Immature natural killer cell (primary cell): Measurements from ENCODE around the gene LTBP2. TPM values are rescaled to one million over a fixed set of nuclear protein-coding genes. Genes with fewer than 3 reads are reported as not detected.
A peak's percentile ranks its signal among the peaks of the same experiment; 100 is the strongest.

Source experiments
- DNase-seq, 3 donors: peaks; one replicate each; pipeline ENCODE4 v3.0.0; 2022; ENCODE audit warnings: mixed read lengths in 1 of 3
- H3K27ac Mint-ChIP-seq, 6 donors: one replicate each; pipeline ENCODE4 v1.8.0; 2020; ENCODE audit warnings: mixed read lengths in 6 of 6, mild to moderate bottlenecking in 5 of 6, inconsistent platforms in 4 of 6, moderate library complexity in 3 of 6
- H3K27me3 Mint-ChIP-seq, 3 donors: one replicate each; pipeline ENCODE4 v1.8.0; 2020 to 2021; ENCODE audit warnings: low read depth in 3 of 3, mild to moderate bottlenecking in 3 of 3, mixed read lengths in 3 of 3, moderate library complexity in 3 of 3, inconsistent platforms in 1 of 3
- H3K36me3 Mint-ChIP-seq, 3 donors: one replicate each; pipeline ENCODE4 v1.8.0; 2020; ENCODE audit warnings: mixed read lengths in 3 of 3, inconsistent platforms in 2 of 3, mild to moderate bottlenecking in 2 of 3
- H3K4me1 Mint-ChIP-seq, 2 donors: one replicate each; pipeline ENCODE4 v1.8.0; 2020; ENCODE audit warnings: inconsistent platforms in 2 of 2, mild to moderate bottlenecking in 2 of 2, mixed read lengths in 2 of 2, moderate library complexity in 1 of 2
- H3K4me3 Mint-ChIP-seq, 5 donors: one replicate each; pipeline ENCODE4 v1.8.0; 2020; ENCODE audit warnings: mild to moderate bottlenecking in 5 of 5, mixed read lengths in 5 of 5, inconsistent platforms in 3 of 5, moderate library complexity in 3 of 5
- H3K9me3 Mint-ChIP-seq, 6 donors: one replicate each; pipeline ENCODE4 v1.8.0; 2020; ENCODE audit warnings: mild to moderate bottlenecking in 6 of 6, mixed read lengths in 6 of 6, inconsistent platforms in 4 of 6, moderate library complexity in 3 of 6
- polyA plus RNA-seq, 3 donors: library from polyadenylated mRNA; unstranded; fragments of 300-500 nt; fragmentation: Illumina TruSeq; gene quantifications; one replicate each; pipeline ENCODE4 v1.2.3, GENCODE V29; 2021

The LTBP2 gene
- polyA plus RNA-seq, 3 donors from 2014 or later, result 0.29 to 0.66 (median 0.30) TPM

DNA sequence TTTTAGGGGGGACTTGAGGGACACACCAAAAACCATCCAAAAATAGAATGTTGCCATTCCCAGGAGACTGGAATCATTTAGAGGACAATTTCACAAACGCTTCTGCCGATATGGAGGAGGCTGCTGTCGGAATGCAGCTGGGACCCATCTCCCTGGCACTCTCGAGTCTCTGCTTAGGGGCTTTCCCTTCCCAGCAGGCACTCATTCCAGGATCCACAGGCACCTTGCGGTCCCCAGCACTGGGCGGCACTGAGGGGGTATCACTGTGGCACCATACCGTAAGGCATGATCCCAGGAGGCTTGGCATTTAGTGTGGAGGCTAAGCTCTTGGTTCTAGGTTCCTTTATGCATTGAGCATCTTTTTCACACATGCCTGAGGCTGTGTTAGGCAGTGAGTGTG lies 36.6 kb upstream of the LTBP2 start:
- Mint-ChIP-seq H3K4me1 (peaks cover 38 to 39% of the 10 kb centered on the region in 2 donors), H3K27me3 (peaks cover 0 to 2% (median 1%) of the 10 kb centered on the region in 3 donors), H3K4me3 (no peak overlapping the region), H3K36me3 (peaks cover 0 to 3% (median 0%) of the 10 kb centered on the region in 3 donors), H3K27ac (peak overlapping the region in 1 of 6 donors; percentile 53), H3K9me3 (no peaks in the 10 kb centered on the region)
- no peak for DNase-seq

DNA sequence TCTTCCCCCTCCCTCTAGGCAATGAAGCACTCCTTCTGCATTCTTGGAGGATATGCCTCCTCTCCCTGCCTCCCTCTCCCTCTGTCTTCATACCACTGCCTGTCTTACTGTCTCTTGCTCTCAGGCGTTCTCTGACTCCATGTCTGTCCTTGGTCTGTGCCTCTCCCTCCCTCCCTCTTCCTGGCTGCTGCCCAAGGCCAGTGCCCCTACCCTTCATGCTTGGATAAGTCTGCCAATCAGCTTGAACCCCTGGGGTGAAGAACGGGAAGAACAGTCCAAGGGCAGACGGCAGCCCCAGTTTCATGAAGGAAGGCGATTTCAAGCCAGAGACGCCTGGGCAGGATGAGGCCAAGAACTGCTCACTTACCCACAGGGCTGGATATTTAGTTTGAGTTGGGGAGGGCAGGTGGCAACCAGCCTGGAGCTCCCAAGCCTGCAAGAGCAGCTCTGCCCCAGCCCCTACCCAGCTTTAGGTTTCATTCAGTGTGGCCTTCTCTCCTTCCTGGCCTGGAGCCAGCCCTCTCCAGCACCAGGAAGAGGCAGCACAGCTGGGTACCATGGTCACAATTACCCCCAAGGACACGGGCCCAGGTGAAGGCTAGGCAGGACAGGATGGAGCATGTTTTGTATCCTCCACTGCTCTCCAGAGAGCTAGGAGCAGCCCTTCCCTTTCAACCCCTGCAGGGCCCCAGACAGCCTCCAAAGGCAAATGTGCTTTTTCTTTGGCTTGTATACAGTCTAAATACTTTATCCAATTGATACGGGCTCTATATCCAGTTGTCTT lies 35.8 kb upstream of the LTBP2 start:
- peaks cover 31 to 34% of the 10 kb centered on the region in 2 donors for H3K4me1 Mint-ChIP-seq
- peaks cover 0 to 3% (median 0%) of the 10 kb centered on the region in 3 donors for H3K36me3 Mint-ChIP-seq
- H3K9me3 Mint-ChIP-seq, result no peaks in the 10 kb centered on the region
- DNase-seq, result no peak
- H3K4me3 Mint-ChIP-seq, result no peak overlapping the region
- peaks cover 0 to 5% (median 2%) of the 10 kb centered on the region in 3 donors for H3K27me3 Mint-ChIP-seq
- peak overlapping the region in 1 of 6 donors; percentile 45 for H3K27ac Mint-ChIP-seq

DNA sequence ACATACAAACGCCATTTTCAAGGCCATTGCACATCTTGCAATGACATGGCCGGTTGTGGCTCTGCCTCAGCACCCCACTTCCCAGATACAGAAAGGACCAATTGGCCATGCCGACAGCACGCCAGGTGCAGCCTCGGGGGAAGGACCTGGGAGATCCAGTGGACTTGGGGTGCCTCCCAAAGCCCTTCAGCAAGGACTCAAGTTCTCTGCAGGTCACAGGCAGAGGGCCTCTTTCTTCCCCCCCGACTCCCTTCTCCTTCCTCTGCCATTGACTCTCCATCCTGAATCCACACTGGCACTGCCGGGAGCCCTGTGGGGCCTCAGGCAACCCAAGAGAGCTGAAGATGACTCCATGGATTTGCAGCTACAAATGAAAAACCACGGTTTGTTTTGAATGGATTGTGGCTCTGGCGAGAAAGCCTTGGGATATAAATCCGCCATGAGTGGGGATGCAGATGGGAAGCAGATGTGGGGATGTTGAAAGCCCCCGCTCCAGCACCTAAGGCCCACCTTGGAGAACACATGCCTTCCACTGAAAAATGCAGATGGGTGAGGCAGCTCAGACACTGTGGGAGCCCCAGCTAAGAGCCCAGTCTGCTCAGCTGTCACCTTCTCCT lies 35.1 kb upstream of the LTBP2 start:
- H3K27me3 Mint-ChIP-seq, result peaks cover 0 to 5% (median 2%) of the 10 kb centered on the region in 3 donors
- H3K36me3 Mint-ChIP-seq, result peaks cover 0 to 3% (median 0%) of the 10 kb centered on the region in 3 donors
- H3K9me3 Mint-ChIP-seq, result no peaks in the 10 kb centered on the region
- peak overlapping the region in 1 of 6 donors; percentile 45 for H3K27ac Mint-ChIP-seq
- H3K4me1 Mint-ChIP-seq, result peaks cover 29% of the 10 kb centered on the region in 2 donors
- no peak for DNase-seq
- H3K4me3 Mint-ChIP-seq, result no peak overlapping the region

DNA sequence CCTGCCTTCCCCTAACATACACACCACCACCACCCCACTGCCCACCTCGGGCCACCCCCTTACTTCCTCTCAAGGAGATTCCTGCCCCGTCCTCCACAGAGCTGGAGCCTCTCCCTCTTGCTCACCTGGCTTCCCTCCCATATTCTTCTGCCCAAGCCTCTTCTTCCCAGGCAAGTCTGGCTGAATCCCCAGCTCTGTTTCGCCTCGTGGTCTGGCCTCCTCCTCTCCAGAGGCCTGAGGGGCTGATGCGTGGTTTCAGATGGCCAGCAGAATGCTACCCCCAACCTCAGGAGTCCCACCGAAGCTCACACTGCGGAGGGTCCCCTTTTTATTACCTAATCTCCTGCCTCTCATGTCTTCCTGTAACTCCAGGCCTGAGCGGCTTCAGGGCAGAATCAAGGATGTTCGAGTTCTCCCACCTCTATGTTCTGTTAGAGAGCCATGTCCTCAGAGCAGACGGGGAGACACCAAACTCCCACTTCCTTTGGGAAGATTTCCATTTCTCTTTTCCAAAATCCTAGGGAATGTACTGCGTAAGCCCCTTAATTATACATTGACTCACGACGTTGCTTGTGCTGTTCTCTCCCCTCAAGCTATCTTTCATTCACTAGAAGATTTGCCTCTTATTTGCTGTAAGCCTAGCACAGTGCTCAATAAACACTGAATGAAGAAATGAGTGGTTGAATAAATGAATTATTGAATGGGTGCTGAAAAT lies 33.9 kb upstream of the LTBP2 start:
- H3K4me3 Mint-ChIP-seq, result no peak overlapping the region
- H3K4me1 Mint-ChIP-seq, result peaks cover 16 to 19% of the 10 kb centered on the region in 2 donors
- peak overlapping the region in 1 of 6 donors; percentile 71 for H3K27ac Mint-ChIP-seq
- no peaks in the 10 kb centered on the region for H3K9me3 Mint-ChIP-seq
- H3K27me3 Mint-ChIP-seq, result peaks cover 0 to 5% (median 2%) of the 10 kb centered on the region in 3 donors
- H3K36me3 Mint-ChIP-seq, result no peaks in the 10 kb centered on the region
- DNase-seq, result no peak

DNA sequence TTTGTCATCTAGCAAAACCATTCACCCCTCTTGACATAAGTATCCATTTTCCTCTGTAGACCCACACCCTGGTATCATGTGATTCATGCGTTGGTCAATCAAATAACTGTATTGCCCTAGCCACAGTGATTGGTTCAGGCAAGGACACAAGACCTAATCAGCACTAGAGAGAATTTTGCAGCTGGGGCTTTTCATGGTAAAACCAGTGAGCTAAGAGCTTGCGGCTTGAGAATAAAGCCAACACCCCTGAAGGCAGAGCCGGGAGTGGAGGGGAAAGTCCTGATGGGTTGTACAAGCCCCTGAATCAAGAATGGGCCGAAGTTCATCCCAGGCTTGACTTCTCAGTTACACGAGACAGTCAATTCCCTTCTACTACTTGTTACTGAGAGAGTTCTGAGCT lies 33.2 kb upstream of the LTBP2 start:
- H3K4me1 Mint-ChIP-seq, result peaks cover 10 to 16% of the 10 kb centered on the region in 2 donors
- H3K27ac Mint-ChIP-seq, result peak overlapping the region in 1 of 6 donors; percentile 24
- no peak for DNase-seq
- H3K36me3 Mint-ChIP-seq, result no peaks in the 10 kb centered on the region
- H3K27me3 Mint-ChIP-seq, result peaks cover 0 to 5% (median 2%) of the 10 kb centered on the region in 3 donors
- no peak overlapping the region for H3K4me3 Mint-ChIP-seq
- no peaks in the 10 kb centered on the region for H3K9me3 Mint-ChIP-seq

DNA sequence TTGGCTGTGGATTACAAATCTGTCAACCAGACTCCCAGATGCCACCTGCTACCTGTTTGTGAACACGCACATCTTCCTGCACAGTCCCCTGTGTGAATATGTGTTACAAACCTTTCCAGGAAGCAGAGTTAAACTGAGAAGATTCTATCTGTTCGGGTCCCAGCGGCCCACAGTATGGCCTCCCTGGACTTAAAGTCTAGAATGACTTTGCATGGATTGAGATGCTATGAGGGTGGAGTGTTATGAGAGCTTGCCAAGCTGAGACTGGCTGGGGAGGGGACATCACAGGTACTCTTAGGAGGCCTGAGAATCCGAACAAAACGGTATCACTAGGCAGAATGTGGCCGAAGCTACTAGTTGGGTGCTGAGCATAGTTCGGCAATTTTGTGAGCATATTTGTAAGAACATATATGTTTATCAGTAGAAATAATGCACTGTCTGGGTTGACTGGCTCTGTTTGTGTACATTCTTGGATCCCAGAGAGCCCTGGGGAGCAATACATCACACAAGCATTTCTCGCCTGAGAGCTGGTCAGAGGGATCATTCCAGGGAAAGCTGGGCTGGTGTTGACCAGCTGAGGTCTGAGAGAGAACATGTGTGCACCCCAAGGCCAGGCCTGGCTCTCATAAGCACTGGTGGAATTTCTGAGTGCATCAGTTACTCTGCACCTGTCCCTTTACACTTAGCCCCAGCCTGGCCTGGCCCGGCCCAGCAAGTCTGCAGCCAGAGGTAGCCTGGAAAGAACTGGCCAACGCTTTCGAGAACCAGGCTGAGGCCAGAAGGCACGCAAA lies 29.8 kb upstream of the LTBP2 start:
- no peak overlapping the region for H3K4me3 Mint-ChIP-seq
- no peaks in the 10 kb centered on the region for H3K9me3 Mint-ChIP-seq
- peaks cover 0 to 14% of the 10 kb centered on the region in 2 donors for H3K4me1 Mint-ChIP-seq

DNA sequence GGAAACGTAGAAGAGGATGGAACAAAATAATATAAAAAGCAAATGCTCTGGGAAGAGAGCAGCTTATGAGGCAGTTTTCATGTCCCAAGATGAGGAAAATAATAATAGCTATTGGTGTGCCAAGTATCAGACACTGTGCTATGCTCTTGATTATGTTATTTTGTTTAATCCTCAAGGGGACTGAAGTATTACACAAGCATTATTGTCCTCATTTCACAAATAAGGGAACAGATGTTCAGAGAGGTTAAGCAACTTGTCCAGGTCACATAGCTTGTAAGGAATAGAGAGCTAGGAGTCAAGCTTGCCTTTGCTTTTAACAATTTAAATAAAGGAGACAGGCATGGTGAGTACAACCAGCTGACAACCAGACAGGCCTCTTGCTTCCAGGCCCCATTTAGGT lies 26.9 kb upstream of the LTBP2 start:
- Mint-ChIP-seq H3K27ac (no peak overlapping the region), H3K4me1 (peaks cover 0 to 16% of the 10 kb centered on the region in 2 donors), H3K36me3 (peaks cover 0 to 7% (median 0%) of the 10 kb centered on the region in 3 donors)

More for the DNA sequence above, 29.8 kb upstream of the LTBP2 start:
- H3K27me3 Mint-ChIP-seq, result peaks cover 0 to 5% (median 4%) of the 10 kb centered on the region in 3 donors
- DNase-seq, result no peak
- H3K27ac Mint-ChIP-seq, result peak overlapping the region in 1 of 6 donors; percentile 4
- peaks cover 0 to 3% (median 0%) of the 10 kb centered on the region in 3 donors for H3K36me3 Mint-ChIP-seq

DNA sequence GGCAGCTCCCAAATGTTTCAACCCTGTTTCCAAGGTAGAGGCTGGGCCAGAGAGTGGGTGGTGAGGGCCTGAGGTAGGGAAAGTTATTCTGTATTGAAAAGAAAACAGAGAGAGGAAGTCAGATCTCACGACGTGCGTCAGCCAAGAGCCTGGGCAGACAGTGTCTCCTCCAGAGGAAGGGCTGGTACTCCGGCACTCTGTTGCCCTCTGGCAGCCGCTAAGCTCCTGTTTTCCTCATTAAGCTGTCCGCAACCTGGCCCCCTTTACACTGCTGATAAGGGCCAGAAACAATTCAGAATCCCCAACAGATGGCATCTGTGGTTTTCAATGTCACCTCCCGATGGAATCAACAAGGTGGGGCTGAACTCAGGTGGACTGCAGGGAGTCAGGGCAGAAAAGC lies 26.0 kb upstream of the LTBP2 start:
- DNase-seq, result no peak
- peak overlapping the region in 4 of 6 donors; percentile 46 to 82 (median 62) for H3K27ac Mint-ChIP-seq
- peaks cover 0 to 2% (median 0%) of the 10 kb centered on the region in 6 donors for H3K9me3 Mint-ChIP-seq
- H3K4me1 Mint-ChIP-seq, result peaks cover 0 to 16% of the 10 kb centered on the region in 2 donors
- H3K27me3 Mint-ChIP-seq, result peaks cover 0 to 3% (median 3%) of the 10 kb centered on the region in 3 donors
- no peak overlapping the region for H3K4me3 Mint-ChIP-seq
- peaks cover 0 to 7% (median 0%) of the 10 kb centered on the region in 3 donors for H3K36me3 Mint-ChIP-seq

More for the DNA sequence above, 26.9 kb upstream of the LTBP2 start:
- Mint-ChIP-seq H3K27me3 (peaks cover 0 to 5% (median 3%) of the 10 kb centered on the region in 3 donors), H3K4me3 (no peak overlapping the region), H3K9me3 (peaks cover 0 to 2% (median 0%) of the 10 kb centered on the region in 6 donors)
- no peak for DNase-seq

DNA sequence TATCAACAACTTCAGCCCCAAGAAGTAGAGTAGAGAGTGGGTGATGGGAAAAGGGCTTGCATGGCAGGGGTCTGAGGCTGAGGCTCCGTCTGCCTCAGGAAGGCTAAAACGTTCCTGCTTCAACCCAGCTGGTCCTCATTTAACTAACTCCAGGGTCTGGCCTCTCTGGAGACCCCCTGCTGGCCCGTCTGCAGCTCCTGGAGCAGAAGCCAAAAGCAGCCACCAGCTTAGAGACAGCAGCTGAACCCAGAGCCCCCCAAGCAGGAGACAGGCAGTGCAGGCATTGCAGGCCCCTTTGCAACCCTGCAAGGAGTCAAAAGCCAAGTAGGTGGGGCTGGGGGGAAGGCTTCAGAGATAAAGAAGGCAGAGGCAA lies 25.1 kb upstream of the LTBP2 start:
- peaks cover 0 to 2% (median 0%) of the 10 kb centered on the region in 6 donors for H3K9me3 Mint-ChIP-seq
- H3K36me3 Mint-ChIP-seq, result peaks cover 4 to 9% (median 5%) of the 10 kb centered on the region in 3 donors
- no peak overlapping the region for H3K4me3 Mint-ChIP-seq
- no peak overlapping the region for H3K27ac Mint-ChIP-seq
- H3K4me1 Mint-ChIP-seq, result peaks cover 0 to 16% of the 10 kb centered on the region in 2 donors
- peaks cover 0 to 3% (median 1%) of the 10 kb centered on the region in 3 donors for H3K27me3 Mint-ChIP-seq
- DNase-seq, result no peak

DNA sequence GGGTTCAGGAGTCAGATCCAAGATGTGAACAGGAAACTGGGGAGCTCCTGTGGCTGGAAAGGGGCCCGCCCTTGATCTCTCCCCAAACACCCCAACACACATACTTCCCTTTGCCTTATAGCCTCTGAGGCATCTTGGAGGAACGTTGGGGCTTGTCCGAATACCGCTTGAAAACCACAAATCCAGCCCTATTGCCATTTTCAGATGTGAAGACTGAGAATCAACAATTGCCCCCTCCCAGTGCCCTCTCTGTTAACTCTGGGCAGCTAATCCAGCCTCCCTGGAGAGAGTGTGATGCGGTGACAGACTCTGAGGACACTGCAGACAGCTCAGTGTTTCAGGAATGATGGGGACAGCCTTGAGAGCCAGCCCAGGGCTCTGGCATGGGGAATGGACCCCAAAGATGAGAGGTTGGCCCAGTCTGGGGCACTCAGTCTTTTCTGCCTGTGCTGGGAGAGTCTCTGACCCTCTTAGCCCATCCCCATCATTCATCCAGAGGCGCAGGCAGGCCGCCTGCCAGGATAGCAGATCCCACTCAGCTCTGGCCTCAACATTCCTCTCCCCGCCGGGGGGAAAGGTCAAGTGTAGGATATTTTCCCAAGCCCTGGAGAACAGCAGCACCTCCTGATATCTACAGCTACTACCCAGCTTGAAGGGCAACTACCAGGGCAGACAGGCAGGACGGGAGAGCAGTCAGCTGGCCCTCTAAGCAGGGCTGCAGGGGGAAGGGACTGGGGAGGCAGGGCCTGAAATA lies 24.6 kb upstream of the LTBP2 start:
- no peak overlapping the region for H3K27ac Mint-ChIP-seq
- no peak overlapping the region for H3K4me3 Mint-ChIP-seq
- peaks cover 0 to 15% of the 10 kb centered on the region in 2 donors for H3K4me1 Mint-ChIP-seq
- peaks cover 4 to 11% (median 6%) of the 10 kb centered on the region in 3 donors for H3K36me3 Mint-ChIP-seq
- H3K27me3 Mint-ChIP-seq, result peaks cover 0 to 3% (median 1%) of the 10 kb centered on the region in 3 donors
- peaks cover 0 to 2% (median 0%) of the 10 kb centered on the region in 6 donors for H3K9me3 Mint-ChIP-seq
- no peak for DNase-seq

DNA sequence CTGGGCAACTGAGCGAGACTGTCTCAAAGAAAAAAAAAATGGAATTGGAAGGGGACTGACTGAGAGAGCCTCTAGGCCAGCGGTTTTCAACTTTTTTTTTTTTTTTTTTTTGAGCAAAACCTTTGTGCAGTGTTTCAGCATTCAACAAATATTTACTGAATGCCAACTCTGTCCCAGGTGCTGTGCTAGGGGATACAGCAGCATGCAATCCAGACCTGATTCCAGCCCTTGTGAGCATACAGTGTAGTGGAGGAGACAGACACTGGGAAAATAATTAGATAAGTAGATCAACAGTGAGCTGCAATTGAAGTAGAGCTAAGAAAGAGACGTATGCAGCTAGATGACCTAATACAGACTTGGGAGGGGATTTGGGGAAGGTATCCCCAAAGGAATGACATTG lies 23.8 kb upstream of the LTBP2 start:
- peaks cover 0 to 3% (median 1%) of the 10 kb centered on the region in 3 donors for H3K27me3 Mint-ChIP-seq
- peaks cover 0 to 2% (median 0%) of the 10 kb centered on the region in 6 donors for H3K9me3 Mint-ChIP-seq
- no peak overlapping the region for H3K27ac Mint-ChIP-seq
- no peak for DNase-seq
- H3K4me1 Mint-ChIP-seq, result peaks cover 0 to 13% of the 10 kb centered on the region in 2 donors
- H3K4me3 Mint-ChIP-seq, result no peak overlapping the region
- H3K36me3 Mint-ChIP-seq, result peaks cover 4 to 11% (median 7%) of the 10 kb centered on the region in 3 donors

DNA sequence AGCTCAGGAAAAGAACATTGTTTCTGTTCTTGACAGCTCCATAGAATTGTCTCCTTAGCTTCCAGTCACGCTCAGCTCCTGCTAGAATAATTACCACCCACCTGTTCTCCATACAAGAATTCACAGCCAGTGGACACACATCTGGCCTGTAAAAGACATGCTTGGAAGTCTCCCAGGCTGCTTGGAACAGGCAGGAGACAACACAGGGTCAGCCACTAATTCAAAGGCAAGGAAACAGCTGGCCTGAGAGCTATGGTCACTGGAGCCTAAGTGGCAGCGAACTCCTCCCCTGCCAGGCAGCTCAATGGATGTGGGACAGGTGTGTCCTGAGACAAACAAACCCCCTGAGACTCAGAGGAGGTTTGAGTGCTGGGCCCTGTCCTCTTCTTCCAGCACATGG lies 22.9 kb upstream of the LTBP2 start:
- no peak overlapping the region for H3K4me3 Mint-ChIP-seq
- H3K27me3 Mint-ChIP-seq, result peaks cover 0 to 3% (median 1%) of the 10 kb centered on the region in 3 donors
- peaks cover 0 to 2% (median 0%) of the 10 kb centered on the region in 6 donors for H3K9me3 Mint-ChIP-seq
- DNase-seq, result no peak
- H3K4me1 Mint-ChIP-seq, result peaks cover 0 to 10% of the 10 kb centered on the region in 2 donors
- no peak overlapping the region for H3K27ac Mint-ChIP-seq
- H3K36me3 Mint-ChIP-seq, result peaks cover 4 to 14% (median 12%) of the 10 kb centered on the region in 3 donors
